T-helper 2 cell treated with Interferon-gamma antibody and Interleukin-4, amounts not matched to agents 5 μg/mL and 100 μg/mL, for 36 hours (primary cell): ENCODE data around the gene CRISP2.
"Not testable (repeated sequence)": the region's sequence is repeated elsewhere in the genome, so short reads cannot be mapped to it uniquely, and the experiment has no call there.

ENCODE experiments used
- DNase-seq: peaks from one replicate; pipeline ENCODE4 v3.0.0; 2021; ENCODE audit warnings: low spot score
- H3K27ac Mint-ChIP-seq: one replicate; pipeline ENCODE4 v1.8.0; 2021; ENCODE audit warnings: mild to moderate bottlenecking, mixed read lengths
- H3K27me3 Mint-ChIP-seq: one replicate; pipeline ENCODE4 v1.8.0; 2021; ENCODE audit warnings: low read depth, mixed read lengths
- H3K36me3 Mint-ChIP-seq: one replicate; pipeline ENCODE4 v1.8.0; 2021; ENCODE audit warnings: low read depth, mixed read lengths
- H3K4me1 Mint-ChIP-seq: one replicate; pipeline ENCODE4 v1.8.0; 2021; ENCODE audit warnings: low read depth, mixed read lengths
- H3K4me3 Mint-ChIP-seq: one replicate; pipeline ENCODE4 v1.8.0; 2022; ENCODE audit warnings: mild to moderate bottlenecking, moderate library complexity, mixed read lengths
- H3K9me3 Mint-ChIP-seq: one replicate; pipeline ENCODE4 v1.8.0; 2021; ENCODE audit warnings: mixed read lengths

The CRISP2 gene

GRCh38 chr6:49675816-49676215 lies 37.5 kb downstream of the CRISP2 start:
- H3K4me1 Mint-ChIP-seq, result no peaks in the 10 kb centered on the region

GRCh38 chr6:49668083-49668511 lies 45.2 kb downstream of the CRISP2 start:
- H3K27ac Mint-ChIP-seq, result no peak overlapping the region
- DNase-seq, result no peak
- no peak overlapping the region for H3K4me3 Mint-ChIP-seq
- H3K27me3 Mint-ChIP-seq, result no peaks in the 10 kb centered on the region
- no peaks in the 10 kb centered on the region for H3K36me3 Mint-ChIP-seq
- peaks cover 8% of the 10 kb centered on the region for H3K9me3 Mint-ChIP-seq
- H3K4me1 Mint-ChIP-seq, result peaks cover 2% of the 10 kb centered on the region

More at GRCh38 chr6:49675816-49676215, 37.5 kb downstream of the CRISP2 start:
- H3K4me3 Mint-ChIP-seq, result no peak overlapping the region
- H3K9me3 Mint-ChIP-seq, result peaks cover 8% of the 10 kb centered on the region
- H3K36me3 Mint-ChIP-seq, result no peaks in the 10 kb centered on the region
- no peak overlapping the region for H3K27ac Mint-ChIP-seq
- no peak for DNase-seq
- H3K27me3 Mint-ChIP-seq, result no peaks in the 10 kb centered on the region

- Mint-ChIP-seq H3K27ac (no peak overlapping the region), H3K4me3 (no peak overlapping the region), H3K36me3 (no peaks in the 10 kb centered on the region), H3K9me3 (peaks cover 7% of the 10 kb centered on the region), H3K4me1 (peaks cover 2% of the 10 kb centered on the region), H3K27me3 (no peaks in the 10 kb centered on the region)
- DNase-seq, result no peak
These were observed 46.2 kb downstream of the CRISP2 start for GRCh38 chr6:49666930-49667757.

- Mint-ChIP-seq H3K27me3 (no peaks in the 10 kb centered on the region), H3K4me3 (no peak overlapping the region), H3K27ac (no peak overlapping the region), H3K9me3 (peaks cover under 1% of the 10 kb centered on the region), H3K36me3 (no peaks in the 10 kb centered on the region), H3K4me1 (peaks cover 2% of the 10 kb centered on the region)
- no peak for DNase-seq
These were observed 46.9 kb downstream of the CRISP2 start for GRCh38 chr6:49666480-49666879.

- no peak overlapping the region for H3K4me3 Mint-ChIP-seq
- H3K4me1 Mint-ChIP-seq, result peaks cover 2% of the 10 kb centered on the region
- DNase-seq, result no peak
- H3K36me3 Mint-ChIP-seq, result no peaks in the 10 kb centered on the region
- no peaks in the 10 kb centered on the region for H3K27me3 Mint-ChIP-seq
- no peak overlapping the region for H3K27ac Mint-ChIP-seq
- no peaks in the 10 kb centered on the region for H3K9me3 Mint-ChIP-seq
These were observed 48.5 kb downstream of the CRISP2 start for GRCh38 chr6:49664817-49665216.

GRCh38 chr6:49664054-49664453 lies 49.3 kb downstream of the CRISP2 start:
- not testable (repeated sequence) for H3K27ac Mint-ChIP-seq, H3K4me1 Mint-ChIP-seq, DNase-seq, H3K9me3 Mint-ChIP-seq, H3K36me3 Mint-ChIP-seq, H3K4me3 Mint-ChIP-seq, H3K27me3 Mint-ChIP-seq

- DNase-seq, result no peak
- H3K36me3 Mint-ChIP-seq, result no peaks in the 10 kb centered on the region
- H3K4me1 Mint-ChIP-seq, result peaks cover 2% of the 10 kb centered on the region
- H3K4me3 Mint-ChIP-seq, result no peak overlapping the region
- H3K9me3 Mint-ChIP-seq, result no peaks in the 10 kb centered on the region
- H3K27ac Mint-ChIP-seq, result no peak overlapping the region
- no peaks in the 10 kb centered on the region for H3K27me3 Mint-ChIP-seq
These were observed 50.5 kb downstream of the CRISP2 start for GRCh38 chr6:49662892-49663261.

GRCh38 chr6:49662231-49662891 lies 51.0 kb downstream of the CRISP2 start:
- Mint-ChIP-seq H3K4me1 (peaks cover 2% of the 10 kb centered on the region), H3K27me3 (no peaks in the 10 kb centered on the region), H3K36me3 (no peaks in the 10 kb centered on the region), H3K27ac (no peak overlapping the region), H3K4me3 (no peak overlapping the region), H3K9me3 (no peaks in the 10 kb centered on the region)
- no peak for DNase-seq

GRCh38 chr6:49653942-49654341 lies 59.4 kb downstream of the CRISP2 start:
- Mint-ChIP-seq H3K9me3 (no peaks in the 10 kb centered on the region), H3K4me3 (no peak overlapping the region), H3K27ac (no peak overlapping the region), H3K36me3 (no peaks in the 10 kb centered on the region), H3K4me1 (no peaks in the 10 kb centered on the region), H3K27me3 (no peaks in the 10 kb centered on the region)
- no peak for DNase-seq

GRCh38 chr6:49653438-49653837 lies 59.9 kb downstream of the CRISP2 start:
- H3K36me3 Mint-ChIP-seq, result no peaks in the 10 kb centered on the region
- H3K4me3 Mint-ChIP-seq, result no peak overlapping the region
- H3K27ac Mint-ChIP-seq, result no peak overlapping the region
- H3K27me3 Mint-ChIP-seq, result no peaks in the 10 kb centered on the region
- H3K9me3 Mint-ChIP-seq, result no peaks in the 10 kb centered on the region
- H3K4me1 Mint-ChIP-seq, result no peaks in the 10 kb centered on the region
- DNase-seq, result no peak

- Mint-ChIP-seq H3K4me1 (no peaks in the 10 kb centered on the region), H3K9me3 (no peaks in the 10 kb centered on the region), H3K27me3 (no peaks in the 10 kb centered on the region), H3K4me3 (no peak overlapping the region), H3K27ac (no peak overlapping the region), H3K36me3 (no peaks in the 10 kb centered on the region)
- no peak for DNase-seq
These were observed 62.1 kb downstream of the CRISP2 start for GRCh38 chr6:49651239-49651638.

- H3K4me3 Mint-ChIP-seq, result no peak overlapping the region
- H3K4me1 Mint-ChIP-seq, result no peaks in the 10 kb centered on the region
- H3K36me3 Mint-ChIP-seq, result no peaks in the 10 kb centered on the region
- H3K27ac Mint-ChIP-seq, result no peak overlapping the region
- no peaks in the 10 kb centered on the region for H3K27me3 Mint-ChIP-seq
- DNase-seq, result no peak
- H3K9me3 Mint-ChIP-seq, result no peaks in the 10 kb centered on the region
These were observed 63.4 kb downstream of the CRISP2 start for GRCh38 chr6:49649988-49650387.

- Mint-ChIP-seq H3K9me3 (no peaks in the 10 kb centered on the region), H3K36me3 (no peaks in the 10 kb centered on the region), H3K27ac (no peak overlapping the region), H3K27me3 (no peaks in the 10 kb centered on the region), H3K4me1 (no peaks in the 10 kb centered on the region), H3K4me3 (no peak overlapping the region)
- no peak for DNase-seq
These were observed 65.3 kb downstream of the CRISP2 start for GRCh38 chr6:49648036-49648435.

GRCh38 chr6:49647476-49647875 lies 65.9 kb downstream of the CRISP2 start:
- H3K4me1 Mint-ChIP-seq, result no peaks in the 10 kb centered on the region
- H3K27ac Mint-ChIP-seq, result no peak overlapping the region
- no peaks in the 10 kb centered on the region for H3K36me3 Mint-ChIP-seq
- DNase-seq, result no peak
- no peak overlapping the region for H3K4me3 Mint-ChIP-seq
- no peaks in the 10 kb centered on the region for H3K27me3 Mint-ChIP-seq
- H3K9me3 Mint-ChIP-seq, result no peaks in the 10 kb centered on the region
